HepG2 (cell line): ENCODE data around the gene SMYD1. TPM values are rescaled to one million over a fixed set of nuclear protein-coding genes. Genes with fewer than 3 reads are reported as not detected.
A peak's percentile ranks its signal among the peaks of the same experiment; 100 is the strongest.

Experiments
- CBX2 ChIP-seq, 2 experiments: fragments of 200-600 bp in 1 of 2; sonication (generic); formaldehyde crosslinking in 1 of 2; IDR thresholded peaks; 2 replicates each; pipeline versions ENCODE4 v1.7.0 to v1.8.1; 2018 to 2022; ENCODE audit warnings: low read depth in 2 of 2, low read length in 1 of 2, mild to moderate bottlenecking in 1 of 2, missing genetic modification reagents in 1 of 2
- CC2D1A ChIP-seq: sonication (generic); formaldehyde crosslinking; IDR thresholded peaks from 2 replicates; pipeline ENCODE4 v1.8.1; 2023; ENCODE audit warnings: mild to moderate bottlenecking, missing genetic modification reagents
- CHCHD3 ChIP-seq: sonication (generic); formaldehyde crosslinking; IDR thresholded peaks from 2 replicates; pipeline ENCODE4 v1.8.0; 2022; ENCODE audit warnings: mild to moderate bottlenecking, missing genetic modification reagents, moderate library complexity
- EED ChIP-seq: sonication (generic); formaldehyde crosslinking; IDR thresholded peaks from 2 replicates; pipeline ENCODE4 v1.5.0; 2020; ENCODE audit warnings: mild to moderate bottlenecking, missing genetic modification reagents
- GATAD2A ChIP-seq: IDR thresholded peaks from 2 replicates; pipeline ENCODE4 v1.6.1; 2016
- HIVEP1 ChIP-seq: sonication (generic); formaldehyde crosslinking; IDR thresholded peaks from 2 replicates; pipeline ENCODE4 v1.4.0; 2020; ENCODE audit warnings: mild to moderate bottlenecking, missing genetic modification reagents
- JARID2 ChIP-seq: sonication (generic); formaldehyde crosslinking; IDR thresholded peaks from 2 replicates; pipeline ENCODE4 v1.8.1; 2023; ENCODE audit warnings: missing genetic modification reagents, inconsistent platforms; ENCODE audit not compliant: insufficient replicate concordance
- JUNB ChIP-seq: sonication (generic); formaldehyde crosslinking; IDR thresholded peaks from 2 replicates; pipeline ENCODE4 v1.8.0; 2022; ENCODE audit warnings: missing genetic modification reagents, mild to moderate bottlenecking, borderline replicate concordance
- KAT8 ChIP-seq: IDR thresholded peaks from 2 replicates; pipeline ENCODE4 v1.6.1; 2016; ENCODE audit warnings: missing genetic modification reagents, missing compliant biosample characterization
- NONO ChIP-seq, 2 experiments: fragments of 450-650 bp in 1 of 2; sonication (generic) in 1 of 2; formaldehyde crosslinking in 1 of 2; IDR thresholded peaks in 1 of 2; conservative IDR thresholded peaks in 1 of 2; 2 replicates each; pipeline versions ENCODE4 v1.6.1 to v1.8.0; 2017 to 2022; ENCODE audit warnings: mild to moderate bottlenecking in 1 of 2, missing genetic modification reagents in 1 of 2, moderate library complexity in 1 of 2
- RBAK ChIP-seq: sonication (generic); formaldehyde crosslinking; IDR thresholded peaks from 2 replicates; pipeline ENCODE4 v1.5.1; 2020; ENCODE audit warnings: mild to moderate bottlenecking, missing genetic modification reagents
- SMARCE1 ChIP-seq: fragments of 450-650 bp; IDR thresholded peaks from 2 replicates; pipeline ENCODE4 v1.6.1; 2017; ENCODE audit warnings: borderline replicate concordance
- TBL1XR1 ChIP-seq: fragments of 150-350 bp; IDR thresholded peaks from 2 replicates; pipeline ENCODE4 v1.6.1; 2014; ENCODE audit warnings: borderline replicate concordance, low read length; ENCODE audit not compliant: partially characterized antibody
- TOPORS ChIP-seq: sonication (generic); formaldehyde crosslinking; IDR thresholded peaks from 2 replicates; pipeline ENCODE4 v1.8.0; 2023; ENCODE audit warnings: mild to moderate bottlenecking, missing genetic modification reagents
- ZBTB8A ChIP-seq: sonication (generic); formaldehyde crosslinking; IDR thresholded peaks from 2 replicates; pipeline ENCODE4 v1.4.0; 2020; ENCODE audit warnings: mild to moderate bottlenecking, low read depth, missing genetic modification reagents, borderline replicate concordance
- ZNF441 ChIP-seq: sonication (generic); formaldehyde crosslinking; IDR thresholded peaks from 2 replicates; pipeline ENCODE4 v1.7.0; 2021; ENCODE audit warnings: missing genetic modification reagents, borderline replicate concordance
- ZNF446 ChIP-seq: sonication (generic); formaldehyde crosslinking; IDR thresholded peaks from 2 replicates; pipeline ENCODE4 v1.5.0; 2020; ENCODE audit warnings: mild to moderate bottlenecking, missing genetic modification reagents
- ZNF468 ChIP-seq: sonication (generic); formaldehyde crosslinking; IDR thresholded peaks from 2 replicates; pipeline ENCODE4 v1.8.0; 2022; ENCODE audit warnings: mild to moderate bottlenecking, moderate library complexity, missing genetic modification reagents
- ZNF619 ChIP-seq: sonication (generic); formaldehyde crosslinking; IDR thresholded peaks from 2 replicates; pipeline ENCODE4 v1.4.0; 2020; ENCODE audit warnings: mild to moderate bottlenecking, missing genetic modification reagents
- ZNF792 ChIP-seq: IDR thresholded peaks from 2 replicates; pipeline ENCODE4 v1.6.1; 2016
- ZNF883 ChIP-seq: sonication (generic); formaldehyde crosslinking; IDR thresholded peaks from 2 replicates; pipeline ENCODE4 v1.5.1; 2020; ENCODE audit warnings: mild to moderate bottlenecking, missing genetic modification reagents; ENCODE audit errors: not compliant biosample characterization
- polyA plus RNA-seq, 8 experiments: library from polyadenylated mRNA; depleted of rRNA in 3 of 8; stranded (reverse) in 7 of 8; unstranded in 1 of 8; fragments of >200 nt; fragmentation: Illumina TruSeq in 4 of 8; extraction: Trizol in 4 of 8; gene quantifications; 2 replicates each; pipeline versions ENCODE4 v1.2.1 to v1.2.3, GENCODE V29; 2011 to 2016; ENCODE audit warnings: low read depth in 4 of 8, missing spikeins in 1 of 8, mixed read lengths in 1 of 8; ENCODE audit not compliant: insufficient read depth in 1 of 8
- total RNA-seq, 5 experiments: library from RNA; depleted of rRNA; stranded (reverse); fragments of >200 nt; fragmentation: Illumina TruSeq; extraction: Trizol; gene quantifications; 2 replicates each; pipeline ENCODE4 v1.2.3, GENCODE V29; 2016; ENCODE audit warnings: low read depth in 1 of 5
- TF ChIP-seq, protein P1 (sequence below): IDR thresholded peaks from 2 replicates; pipeline ENCODE4 v1.6.1; 2016; ENCODE audit warnings: low read depth, control low read depth
- TF ChIP-seq, protein P2 (sequence below): sonication (generic); formaldehyde crosslinking; IDR thresholded peaks from 2 replicates; pipeline ENCODE4 v1.4.0; 2020; ENCODE audit warnings: missing genetic modification reagents
- TF ChIP-seq, protein P3 (sequence below): sonication (generic); formaldehyde crosslinking; IDR thresholded peaks from 2 replicates; pipeline ENCODE4 v1.9.0; 2022; ENCODE audit warnings: low read depth, missing genetic modification reagents

The SMYD1 gene
- total and polyA plus RNA-seq, 2 of the 13 experiments (the other 11 are each of a cell fraction or from before 2014, with no cell fraction given), result not detected

DNA sequence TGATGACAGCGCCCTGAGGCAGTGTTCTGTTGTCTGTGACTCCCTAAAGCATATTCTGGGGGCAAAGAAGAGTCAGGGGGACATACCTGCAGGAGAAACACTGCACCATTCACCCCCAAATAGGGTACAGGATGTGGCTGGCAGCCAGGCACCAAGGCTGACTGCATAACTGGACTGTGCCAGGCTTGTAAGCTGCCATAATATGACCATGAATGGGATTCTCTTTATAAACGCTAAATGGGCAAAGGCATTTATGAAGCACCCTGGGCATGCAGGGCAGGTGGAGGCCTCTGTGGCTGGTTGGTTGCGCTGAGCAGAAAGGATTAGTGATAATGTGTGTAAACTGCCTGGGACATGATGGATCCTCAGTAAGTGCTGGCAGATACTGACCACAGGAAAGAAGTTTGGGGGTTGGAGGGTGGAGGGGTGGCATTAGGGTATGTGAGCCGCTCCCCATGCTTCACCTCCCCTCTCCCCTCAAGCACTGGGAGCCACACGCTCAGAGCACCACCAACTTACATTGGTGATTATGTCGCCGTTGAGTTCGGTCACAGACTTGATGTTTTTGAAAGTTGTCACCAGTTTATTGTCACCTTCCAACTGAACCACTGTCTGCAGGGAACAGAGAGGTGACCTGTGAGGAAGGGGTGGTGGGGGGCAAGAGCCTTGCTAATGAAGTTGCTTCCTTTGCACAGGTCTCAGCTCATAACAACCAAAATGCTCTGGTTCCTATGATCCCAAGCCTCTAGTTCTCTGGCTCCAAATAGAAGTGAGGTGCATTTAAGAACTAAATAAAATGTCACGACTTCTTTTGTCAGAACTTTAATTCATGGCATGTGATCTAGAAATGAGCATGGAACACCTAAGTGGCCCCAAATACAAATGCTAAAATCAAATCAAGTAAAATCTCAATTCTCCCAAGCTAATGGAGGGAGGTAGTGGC is 56.6 kb downstream of the SMYD1 start (continued):
- no peak for TF ChIP-seq ZNF619 (CRISPR knock-in tag)
- TF ChIP-seq ZNF468, result no peak
- TF ChIP-seq JUNB (CRISPR knock-in tag), result no peak; the same call in 1 of the 2 replicates
- TF ChIP-seq EED (CRISPR knock-in tag), result 0 out of 2 replicates have a peak, but pooled peaks have one; percentile 24
- TF ChIP-seq, protein P1, sequence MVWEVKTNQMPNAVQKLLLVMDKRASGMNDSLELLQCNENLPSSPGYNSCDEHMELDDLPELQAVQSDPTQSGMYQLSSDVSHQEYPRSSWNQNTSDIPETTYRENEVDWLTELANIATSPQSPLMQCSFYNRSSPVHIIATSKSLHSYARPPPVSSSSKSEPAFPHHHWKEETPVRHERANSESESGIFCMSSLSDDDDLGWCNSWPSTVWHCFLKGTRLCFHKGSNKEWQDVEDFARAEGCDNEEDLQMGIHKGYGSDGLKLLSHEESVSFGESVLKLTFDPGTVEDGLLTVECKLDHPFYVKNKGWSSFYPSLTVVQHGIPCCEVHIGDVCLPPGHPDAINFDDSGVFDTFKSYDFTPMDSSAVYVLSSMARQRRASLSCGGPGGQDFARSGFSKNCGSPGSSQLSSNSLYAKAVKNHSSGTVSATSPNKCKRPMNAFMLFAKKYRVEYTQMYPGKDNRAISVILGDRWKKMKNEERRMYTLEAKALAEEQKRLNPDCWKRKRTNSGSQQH (CRISPR knock-in tag), result no peak
- TF ChIP-seq ZNF441, result no peak
- no peak for TF ChIP-seq JARID2 (CRISPR knock-in tag)
- TF ChIP-seq NONO (IDR thresholded peaks at IDR 0.05), result no peak
- TF ChIP-seq NONO (CRISPR knock-in tag; conservative IDR thresholded peaks at IDR 0.05), result 0 out of 2 replicates have a peak, but pooled peaks have one; percentile 36
- peak; percentile 73 for TF ChIP-seq TOPORS (CRISPR knock-in tag)
- no peak for TF ChIP-seq GATAD2A (CRISPR knock-in tag)
- no peak for TF ChIP-seq TBL1XR1
- TF ChIP-seq, protein P2, sequence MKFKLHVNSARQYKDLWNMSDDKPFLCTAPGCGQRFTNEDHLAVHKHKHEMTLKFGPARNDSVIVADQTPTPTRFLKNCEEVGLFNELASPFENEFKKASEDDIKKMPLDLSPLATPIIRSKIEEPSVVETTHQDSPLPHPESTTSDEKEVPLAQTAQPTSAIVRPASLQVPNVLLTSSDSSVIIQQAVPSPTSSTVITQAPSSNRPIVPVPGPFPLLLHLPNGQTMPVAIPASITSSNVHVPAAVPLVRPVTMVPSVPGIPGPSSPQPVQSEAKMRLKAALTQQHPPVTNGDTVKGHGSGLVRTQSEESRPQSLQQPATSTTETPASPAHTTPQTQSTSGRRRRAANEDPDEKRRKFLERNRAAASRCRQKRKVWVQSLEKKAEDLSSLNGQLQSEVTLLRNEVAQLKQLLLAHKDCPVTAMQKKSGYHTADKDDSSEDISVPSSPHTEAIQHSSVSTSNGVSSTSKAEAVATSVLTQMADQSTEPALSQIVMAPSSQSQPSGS (CRISPR knock-in tag), result no peak
- no peak for TF ChIP-seq CBX2 (IDR thresholded peaks at IDR 0.05; ENCODE audit: low read depth, low read length)
- TF ChIP-seq CBX2 (CRISPR knock-in tag; IDR thresholded peaks at IDR 0.05; ENCODE audit: low read depth), result no peak
- no peak for TF ChIP-seq ZNF883 (CRISPR knock-in tag)
- no peak for TF ChIP-seq SMARCE1
- no peak for TF ChIP-seq ZNF446
- no peak for TF ChIP-seq RBAK
- no peak for TF ChIP-seq HIVEP1 (CRISPR knock-in tag)
- no peak for TF ChIP-seq CHCHD3 (CRISPR knock-in tag)
- TF ChIP-seq ZBTB8A (CRISPR knock-in tag), result no peak
- TF ChIP-seq CC2D1A (CRISPR knock-in tag), result no peak
- TF ChIP-seq, protein P3, sequence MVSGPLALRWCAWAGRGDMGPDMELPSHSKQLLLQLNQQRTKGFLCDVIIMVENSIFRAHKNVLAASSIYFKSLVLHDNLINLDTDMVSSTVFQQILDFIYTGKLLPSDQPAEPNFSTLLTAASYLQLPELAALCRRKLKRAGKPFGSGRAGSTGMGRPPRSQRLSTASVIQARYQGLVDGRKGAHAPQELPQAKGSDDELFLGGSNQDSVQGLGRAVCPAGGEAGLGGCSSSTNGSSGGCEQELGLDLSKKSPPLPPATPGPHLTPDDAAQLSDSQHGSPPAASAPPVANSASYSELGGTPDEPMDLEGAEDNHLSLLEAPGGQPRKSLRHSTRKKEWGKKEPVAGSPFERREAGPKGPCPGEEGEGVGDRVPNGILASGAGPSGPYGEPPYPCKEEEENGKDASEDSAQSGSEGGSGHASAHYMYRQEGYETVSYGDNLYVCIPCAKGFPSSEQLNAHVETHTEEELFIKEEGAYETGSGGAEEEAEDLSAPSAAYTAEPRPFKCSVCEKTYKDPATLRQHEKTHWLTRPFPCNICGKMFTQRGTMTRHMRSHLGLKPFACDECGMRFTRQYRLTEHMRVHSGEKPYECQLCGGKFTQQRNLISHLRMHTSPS, result 0 out of 2 replicates have a peak, but pooled peaks have one; percentile 6
- TF ChIP-seq KAT8 (CRISPR knock-in tag), result no peak
- TF ChIP-seq ZNF792 (CRISPR knock-in tag), result no peak
